GM11168 (cell line): ENCODE data around the gene ASRGL1.

ENCODE experiments used
- in situ Hi-C: fragments of 300-500 bp; cut with MboI; formaldehyde crosslinking; loops from one replicate; pipeline ENCODE4 v1.12.0; 2022; ENCODE audit warnings: low sequenced_read_pairs; ENCODE audit not compliant: unreplicated experiment

Gene ASRGL1

GRCh38 chr11:62391642-62392425 lies 54.6 kb downstream of the ASRGL1 start:
- in situ Hi-C loops = no loop called here

- in situ Hi-C loops = no loop called here
These were observed 55.3 kb downstream of the ASRGL1 start for GRCh38 chr11:62392506-62392905.

GRCh38 chr11:62393061-62393611 lies 55.9 kb downstream of the ASRGL1 start:
- in situ Hi-C loops = no loop called here

- in situ Hi-C loops = no loop called here
These were observed 56.5 kb downstream of the ASRGL1 start for GRCh38 chr11:62393735-62394134.

GRCh38 chr11:62394825-62395538 lies 57.7 kb downstream of the ASRGL1 start:
- in situ Hi-C loops = no loop called here

GRCh38 chr11:62395885-62396551 lies 58.8 kb downstream of the ASRGL1 start:
- in situ Hi-C loops = no loop called here

- in situ Hi-C loops = no loop called here
These were observed 61.1 kb downstream of the ASRGL1 start for GRCh38 chr11:62398011-62398994.

GRCh38 chr11:62399172-62399877 lies 62.1 kb downstream of the ASRGL1 start:
- in situ Hi-C loops = no loop called here

GRCh38 chr11:62399878-62400266 lies 62.6 kb downstream of the ASRGL1 start:
- in situ Hi-C loops = no loop called here

GRCh38 chr11:62400281-62400680 lies 63.0 kb downstream of the ASRGL1 start:
- in situ Hi-C loops = no loop called here

- in situ Hi-C loops = no loop called here
These were observed 63.5 kb downstream of the ASRGL1 start for GRCh38 chr11:62400760-62401159.

GRCh38 chr11:62401356-62401755 lies 64.1 kb downstream of the ASRGL1 start:
- in situ Hi-C loops = no loop called here

- in situ Hi-C loops = no loop called here
These were observed 64.6 kb downstream of the ASRGL1 start for GRCh38 chr11:62401811-62402210.

GRCh38 chr11:62402226-62402959 lies 65.1 kb downstream of the ASRGL1 start:
- in situ Hi-C loops = no loop called here

GRCh38 chr11:62402960-62403730 lies 65.9 kb downstream of the ASRGL1 start:
- in situ Hi-C loops = no loop called here

- in situ Hi-C loops = no loop called here
These were observed 67.2 kb downstream of the ASRGL1 start for GRCh38 chr11:62404435-62404834.

- in situ Hi-C loops = no loop called here
These were observed 67.7 kb downstream of the ASRGL1 start for GRCh38 chr11:62404901-62405300.

- in situ Hi-C loops = no loop called here
These were observed 68.8 kb downstream of the ASRGL1 start for GRCh38 chr11:62406034-62406433.
